Stimulated activated CD8-positive, alpha-beta memory T cell treated with anti-CD3 and anti-CD28 coated beads, Interleukin-7, amount 100 ng/mL, for 24 hours (primary cell): ENCODE data around the gene RPL28.

Source experiments
- DNase-seq: peaks from one replicate; pipeline ENCODE4 v3.0.0-alpha.2; 2020; ENCODE audit warnings: low read depth

Gene RPL28

DNA sequence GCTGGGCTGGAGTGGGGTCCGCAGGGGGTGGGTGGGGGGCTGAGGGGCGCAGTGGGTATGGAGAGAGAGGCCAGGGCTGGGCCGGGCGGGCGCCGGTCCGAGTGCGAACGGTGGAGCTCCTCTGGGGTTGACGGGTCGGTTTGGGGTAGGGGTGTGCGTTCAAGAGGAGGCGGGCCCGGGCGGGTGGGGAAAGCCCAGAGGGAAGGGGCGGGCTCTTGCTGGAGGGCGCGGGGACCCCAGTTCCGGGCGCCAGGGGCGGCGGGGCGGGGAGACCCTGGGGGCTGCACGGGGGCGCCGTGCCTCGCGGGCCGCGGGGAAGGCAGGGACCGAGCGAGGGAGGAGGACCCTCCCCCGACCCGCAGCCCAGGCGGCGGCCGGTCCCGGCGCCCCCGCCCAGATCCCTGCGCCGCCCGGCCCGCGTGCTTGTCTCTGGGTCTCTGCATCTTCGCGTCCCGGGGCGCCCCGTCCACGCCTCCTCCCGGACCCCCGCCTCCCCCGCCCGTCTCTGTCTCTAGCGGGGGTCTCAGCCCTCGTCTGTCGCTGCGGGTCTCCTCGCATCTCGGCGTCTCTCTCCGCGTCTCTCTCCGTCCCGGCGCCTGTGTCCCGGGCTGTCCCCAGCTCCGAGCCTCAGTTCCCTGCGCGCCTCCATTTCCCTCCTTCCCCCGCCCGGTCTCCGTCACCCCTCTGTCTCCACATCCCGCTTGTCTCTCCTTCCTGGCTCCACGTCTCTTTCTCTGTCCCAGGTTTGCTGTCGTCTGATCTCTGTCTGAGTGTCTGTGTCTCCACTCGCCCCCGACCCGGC, 65.6 kb downstream of the RPL28 start:
- DNase-seq, result no peak

GRCh38 chr19:55451965-55452748, 66.4 kb downstream of the RPL28 start:
- no peak for DNase-seq
